Adipose tissue (tissue), 3 donors: ENCODE results near the gene CENPP. TPM values are rescaled to one million over a fixed set of nuclear protein-coding genes. Genes with fewer than 3 reads are reported as not detected.
"Not testable (repeated sequence)": the region's sequence is repeated elsewhere in the genome, so short reads cannot be mapped to it uniquely, and the experiment has no call there.

Experiments
- H3K27ac ChIP-seq: one replicate; pipeline ENCODE4 v1.5.1; 2013; ENCODE audit warnings: low read depth, low read length
- WGBS, 3 donors: extraction: QIAGEN DNeasy Blood & Tissue Kit; methylation state at CpG; one replicate each; pipeline ENCODE4 v1.1.7; 2013; 5-methylcytosine and 5-hydroxymethylcytosine counted together
- polyA plus RNA-seq, 3 donors: library from polyadenylated mRNA; stranded (reverse); fragments of 200-250 nt; gene quantifications; one replicate each; pipeline ENCODE4 v1.2.3, GENCODE V29; 2013
- donor health status: healthy with polysubstance abuse.
- donor health status: Bipolar disorder and iron deficiency.
- donor health status: healthy.

Gene CENPP
- polyA plus RNA-seq, 3 donors = 1.3 to 2.2 (median 1.5) TPM

- H3K27ac ChIP-seq = no peak overlapping the region
- 87 to 92% (median 90%) methylated on average over 7 of the region's 7 CpGs for WGBS, 3 donors
These were observed 218.2 kb downstream of the CENPP start for GRCh38 chr9:92543972-92544371.

DNA sequence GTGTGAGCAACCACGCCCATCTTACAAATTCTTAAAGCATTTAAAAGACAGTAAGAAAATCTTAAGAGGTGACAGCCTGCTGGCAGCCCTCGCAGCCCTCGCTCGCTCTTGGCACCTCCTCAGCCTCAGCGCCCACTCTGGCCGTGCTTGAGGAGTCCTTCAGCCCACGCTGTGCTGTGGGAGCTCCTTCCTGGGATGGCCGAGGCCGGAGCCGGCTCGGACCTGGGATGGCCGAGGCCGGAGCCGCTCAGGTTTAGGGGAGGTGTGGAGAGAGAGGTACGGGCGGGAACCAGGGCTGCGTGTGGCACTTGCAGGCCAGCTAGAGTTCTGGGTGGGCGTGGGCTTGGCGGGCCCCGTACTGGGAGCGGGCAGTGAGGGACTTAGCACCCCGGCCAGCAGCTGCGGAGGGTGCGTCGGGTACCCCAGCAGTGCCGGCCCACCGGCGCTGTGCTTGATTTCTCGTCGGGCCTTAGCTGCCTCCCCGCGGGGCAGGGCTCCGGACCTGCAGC lies 219.3 kb downstream of the CENPP start:
- 97 to 98% (median 98%) methylated on average over 26 to 33 of the region's 33 CpGs for WGBS, 3 donors
- H3K27ac ChIP-seq = no peak overlapping the region

- H3K27ac ChIP-seq = no peak overlapping the region
- WGBS, 3 donors = 95 to 98% (median 95%) methylated on average over 3 of the region's 3 CpGs
These were observed 221.6 kb downstream of the CENPP start for GRCh38 chr9:92547356-92547755.

DNA sequence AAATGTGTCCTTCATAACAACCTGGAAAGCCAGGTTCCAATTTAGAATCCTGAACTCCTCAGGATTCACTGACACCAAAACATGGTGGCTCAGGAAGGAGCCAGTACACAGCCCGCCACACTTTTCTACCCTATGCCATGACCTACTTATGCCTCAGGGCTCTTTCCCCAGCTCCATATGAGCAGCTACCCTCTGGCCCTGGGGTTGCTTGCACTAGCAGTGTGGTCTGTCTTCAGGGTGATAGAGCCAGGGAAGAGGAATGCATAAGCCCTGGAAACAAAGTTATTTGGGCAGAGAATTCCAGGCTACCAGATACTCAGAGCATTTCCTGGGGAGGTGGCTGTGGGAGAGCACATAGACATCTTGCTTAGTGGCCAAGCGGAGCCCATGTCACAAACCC lies 225.0 kb downstream of the CENPP start:
- 92 to 99% (median 92%) methylated on average over 2 of the region's 2 CpGs for WGBS, 3 donors
- no peak overlapping the region for H3K27ac ChIP-seq

- WGBS, 3 donors = 69 to 87% (median 72%) methylated on average over 16 of the region's 16 CpGs
- no peak overlapping the region for H3K27ac ChIP-seq
These were observed 233.0 kb downstream of the CENPP start for GRCh38 chr9:92558612-92559374.

DNA sequence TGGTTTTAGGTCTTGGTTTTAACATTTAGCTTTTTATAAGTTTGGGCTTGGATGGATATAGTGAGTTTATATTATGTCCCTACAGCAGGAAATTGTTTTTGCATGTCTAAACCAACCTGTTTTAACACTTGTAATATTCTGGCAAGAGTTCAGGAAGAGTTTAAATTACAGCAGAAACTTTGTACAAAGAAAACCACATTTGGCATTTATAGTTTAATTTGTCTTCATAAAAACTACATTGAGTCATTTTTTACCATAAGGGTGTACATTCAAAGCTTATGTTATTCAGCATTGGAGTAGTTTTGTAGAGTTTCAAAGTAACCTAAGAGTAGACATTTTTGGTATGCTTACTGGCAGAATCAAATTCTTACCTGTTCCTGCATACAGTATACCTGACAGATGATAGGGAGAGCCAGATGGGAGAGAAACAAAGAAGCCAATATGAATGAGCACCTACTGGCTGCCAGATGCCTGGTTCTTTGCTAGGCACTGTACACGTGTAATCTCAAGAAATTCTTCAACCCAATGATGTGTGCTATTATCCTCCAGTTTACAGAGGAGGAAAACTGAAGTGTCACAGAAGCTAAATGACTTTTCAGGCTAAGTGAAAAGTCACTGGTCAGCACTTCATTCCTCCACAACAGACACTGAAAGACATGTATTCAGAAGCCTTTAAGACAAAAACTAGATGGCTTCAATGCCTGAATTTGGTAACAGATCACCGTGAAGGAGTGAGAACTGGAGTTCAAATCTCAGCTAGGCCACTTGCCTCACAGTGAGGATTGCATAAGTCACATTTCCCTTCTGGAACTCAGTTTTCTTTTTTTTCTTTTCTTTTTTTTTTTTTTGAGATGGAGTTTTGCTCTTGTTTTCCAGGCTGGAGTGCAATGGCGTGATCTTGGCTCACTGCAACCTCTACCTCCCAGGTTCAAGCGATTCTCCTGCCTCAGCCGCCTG lies 235.9 kb downstream of the CENPP start:
- WGBS, 3 donors = 66 to 88% (median 79%) methylated on average over 5 of the region's 5 CpGs
- H3K27ac ChIP-seq = no peak overlapping the region

GRCh38 chr9:92562461-92562967 lies 236.8 kb downstream of the CENPP start:
- no peak overlapping the region for H3K27ac ChIP-seq
- 68 to 81% (median 74%) methylated on average over 5 of the region's 5 CpGs for WGBS, 3 donors

- WGBS, 3 donors = 56 to 86% (median 66%) methylated on average over 3 of the region's 3 CpGs
These were observed 237.7 kb downstream of the CENPP start for GRCh38 chr9:92563116-92564100.

DNA sequence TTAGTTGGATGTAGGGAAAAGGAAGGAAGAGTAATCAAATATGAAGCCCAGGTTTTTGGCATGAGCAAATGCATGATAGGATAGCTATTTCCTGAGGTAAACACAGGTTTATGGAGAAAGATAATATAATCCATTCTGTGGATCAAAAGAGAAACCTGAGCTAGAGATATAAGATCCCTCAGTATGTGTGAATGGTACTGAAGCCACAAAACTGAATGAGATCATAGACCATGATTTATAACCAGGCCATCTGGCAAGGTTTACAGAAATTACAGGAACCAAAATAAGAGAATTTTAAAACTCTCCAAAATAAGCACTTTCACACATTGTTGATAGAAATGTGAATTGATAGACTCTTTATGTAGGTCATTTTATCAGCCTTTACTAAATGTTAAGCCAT lies 238.8 kb downstream of the CENPP start:
- no peak overlapping the region for H3K27ac ChIP-seq

More at GRCh38 chr9:92563116-92564100, 237.7 kb downstream of the CENPP start:
- no peak overlapping the region for H3K27ac ChIP-seq

- 64 to 93% (median 68%) methylated on average over 2 of the region's 2 CpGs for WGBS, 3 donors
- no peak overlapping the region for H3K27ac ChIP-seq
These were observed 239.2 kb downstream of the CENPP start for GRCh38 chr9:92564982-92565381.

GRCh38 chr9:92571871-92572270 lies 246.1 kb downstream of the CENPP start:
- not testable (repeated sequence) for H3K27ac ChIP-seq
- 82 to 92% (median 83%) methylated on average over 2 of the region's 2 CpGs for WGBS, 3 donors

- not testable (repeated sequence) for H3K27ac ChIP-seq
- WGBS, 3 donors = 95 to 98% (median 98%) methylated on average over 14 of the region's 14 CpGs
These were observed 247.9 kb downstream of the CENPP start for GRCh38 chr9:92573612-92574011.

DNA sequence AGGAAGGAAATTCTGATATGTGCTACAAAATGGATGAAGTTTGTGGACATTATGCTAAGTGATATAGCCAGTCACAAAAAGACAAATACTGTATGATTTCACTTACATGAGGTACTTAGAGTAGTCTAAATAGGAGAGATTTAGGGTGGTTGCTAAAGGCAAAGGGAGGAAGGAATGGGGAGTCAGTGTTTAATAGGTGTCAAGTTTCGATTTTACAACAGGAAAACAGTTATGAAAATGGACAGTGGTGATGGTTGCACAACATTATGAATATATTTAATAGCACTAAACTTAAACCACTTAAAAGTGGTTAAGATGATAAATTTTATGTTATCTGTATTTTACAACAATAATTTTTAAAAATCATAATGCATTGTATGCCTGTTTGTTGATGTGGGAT lies 250.4 kb downstream of the CENPP start:
- no peak overlapping the region for H3K27ac ChIP-seq
- 17 to 65% (median 50%) methylated on average over 1 of the region's 1 CpG for WGBS, 3 donors

- 76 to 87% (median 80%) methylated on average over 1 of the region's 1 CpG for WGBS, 3 donors
- no peak overlapping the region for H3K27ac ChIP-seq
These were observed 264.2 kb downstream of the CENPP start for GRCh38 chr9:92589923-92590322.

DNA sequence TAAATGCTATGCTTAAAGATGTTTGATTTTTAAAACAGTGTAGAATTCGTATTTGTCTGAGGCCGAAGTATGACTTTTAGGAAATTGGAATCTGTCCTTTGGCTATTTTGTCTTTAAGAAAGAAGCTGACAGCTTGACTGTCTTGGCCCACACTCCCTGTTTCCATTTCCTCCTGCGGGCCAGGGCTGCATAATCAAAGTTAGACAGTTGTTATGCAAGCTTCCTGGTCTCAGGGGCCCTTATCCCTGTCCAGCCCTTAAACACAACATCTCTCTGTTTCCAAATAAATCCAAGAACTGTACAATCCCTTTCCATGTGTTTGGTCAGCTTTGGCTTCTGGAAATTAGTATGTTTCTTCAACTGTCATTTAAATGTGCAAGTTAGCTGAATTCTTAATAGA lies 264.6 kb downstream of the CENPP start:
- 4 to 43% (median 6%) methylated on average over 3 of the region's 3 CpGs for WGBS, 3 donors
- no peak overlapping the region for H3K27ac ChIP-seq

- 92 to 95% (median 94%) methylated on average over 1 of the region's 1 CpG for WGBS, 3 donors
- no peak overlapping the region for H3K27ac ChIP-seq
These were observed 266.8 kb downstream of the CENPP start for GRCh38 chr9:92592537-92592936.

- 36 to 74% (median 56%) methylated on average over 7 of the region's 7 CpGs for WGBS, 3 donors
- no peak overlapping the region for H3K27ac ChIP-seq
These were observed 267.5 kb downstream of the CENPP start for GRCh38 chr9:92592946-92593861.
